Measurements from ENCODE around the gene TLE3. TPM values are rescaled to one million over a fixed set of nuclear protein-coding genes. Genes with fewer than 3 reads are reported as not detected.

TLE3 gene
- total and polyA plus RNA-seq, 2 of the 13 experiments (the other 11 are each of a cell fraction or from before 2014, with no cell fraction given), result 11.9 to 13.8 TPM

DNA sequence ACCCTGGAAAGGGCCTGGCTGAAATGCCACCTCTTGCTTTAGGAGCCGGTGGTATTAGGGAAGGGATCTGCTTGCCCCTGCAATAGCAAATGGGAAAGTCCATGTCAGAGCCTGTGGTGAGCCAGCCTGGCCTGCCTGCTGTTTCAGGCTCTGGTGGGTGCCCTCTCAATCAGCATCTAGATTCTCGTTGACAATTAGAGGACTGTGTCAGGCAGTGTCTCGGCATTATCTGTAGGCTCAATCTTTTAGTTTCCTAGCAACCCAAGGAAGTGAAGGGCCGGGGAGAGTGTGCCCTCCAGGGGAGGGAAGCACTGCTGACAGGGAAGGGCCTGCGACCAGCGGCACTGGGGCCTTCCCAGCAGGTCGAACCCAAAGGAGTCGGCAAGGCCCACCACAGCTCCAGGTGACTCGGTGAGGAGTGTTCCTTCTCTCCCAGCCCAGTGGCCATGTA is 42.1 kb downstream of the TLE3 start:
- no peak for DNase-seq (ENCODE audit: low spot score)
- Histone ChIP-seq H3K27ac (ENCODE audit: extremely low read length, insufficient read depth, low read length) (no peak overlapping the region), H4K20me1 (ENCODE audit: insufficient read depth, low read length) (no peaks in the 10 kb centered on the region; the same call in 1 of the 2 replicates), H2AFZ (ENCODE audit: low read length) (no peak overlapping the region), H3K36me3 (replicated peaks in 1 of 2; ENCODE audit: control insufficient read depth in 1 of 2, insufficient read depth in 2 of 2, low read length in 2 of 2) (peaks cover 59 to 84% of the 10 kb centered on the region in 2 experiments), H3K9ac (ENCODE audit: insufficient read depth, low read depth, low read length) (no peak overlapping the region), H3K4me3 (replicated peaks in 1 of 3; ENCODE audit: insufficient read depth in 1 of 3, low read depth in 2 of 3, low read length in 3 of 3) (no peak overlapping the region), H3K4me2 (ENCODE audit: low read depth, low read length) (no peak overlapping the region), H3K9me3 (ENCODE audit: low read length) (no peaks in the 10 kb centered on the region), H3K27me3 (ENCODE audit: control insufficient read depth in 1 of 2, insufficient read depth in 2 of 2, low read length in 2 of 2) (no peaks in the 10 kb centered on the region), H3K4me1 (ENCODE audit: insufficient read depth, low read length) (no peaks in the 10 kb centered on the region), H3K79me2 (ENCODE audit: insufficient read depth, low read length) (no peaks in the 10 kb centered on the region)
- BruUV-seq (replicated peaks), result no TSS peak
- TF ChIP-seq ZNF550 (CRISPR knock-in tag; IDR thresholded peaks at IDR 0.05; ENCODE audit: borderline replicate concordance) (no peak), ZNF570 (CRISPR knock-in tag; IDR thresholded peaks at IDR 0.05; ENCODE audit: borderline replicate concordance) (no peak), ZNF3 (CRISPR knock-in tag; IDR thresholded peaks at IDR 0.05) (no peak), SUZ12 (IDR thresholded peaks at IDR 0.05; ENCODE audit: low read depth, low read length) (no peak), ARNT (IDR thresholded peaks at IDR 0.05) (no peak), CBX5 (CRISPR knock-in tag; IDR thresholded peaks at IDR 0.05; ENCODE audit: borderline replicate concordance) (no peak), PAX8 (CRISPR knock-in tag; IDR thresholded peaks at IDR 0.05; ENCODE audit: borderline replicate concordance) (no peak), TARDBP (CRISPR knock-in tag; IDR thresholded peaks at IDR 0.05) (no peak), RORA (CRISPR knock-in tag; IDR thresholded peaks at IDR 0.05) (no peak), SP4 (CRISPR knock-in tag; IDR thresholded peaks at IDR 0.05) (no peak)
- TF ChIP-seq, protein P1, sequence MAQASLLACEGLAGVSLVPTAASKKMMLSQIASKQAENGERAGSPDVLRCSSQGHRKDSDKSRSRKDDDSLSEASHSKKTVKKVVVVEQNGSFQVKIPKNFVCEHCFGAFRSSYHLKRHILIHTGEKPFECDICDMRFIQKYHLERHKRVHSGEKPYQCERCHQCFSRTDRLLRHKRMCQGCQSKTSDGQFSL (CRISPR knock-in tag; IDR thresholded peaks at IDR 0.05), result no peak
- TF ChIP-seq, protein P2, sequence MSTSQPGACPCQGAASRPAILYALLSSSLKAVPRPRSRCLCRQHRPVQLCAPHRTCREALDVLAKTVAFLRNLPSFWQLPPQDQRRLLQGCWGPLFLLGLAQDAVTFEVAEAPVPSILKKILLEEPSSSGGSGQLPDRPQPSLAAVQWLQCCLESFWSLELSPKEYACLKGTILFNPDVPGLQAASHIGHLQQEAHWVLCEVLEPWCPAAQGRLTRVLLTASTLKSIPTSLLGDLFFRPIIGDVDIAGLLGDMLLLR (CRISPR knock-in tag; IDR thresholded peaks at IDR 0.05), result no peak
- no peak for ATAC-seq
- CTCF ChIA-PET (ENCODE audit: low intra/inter-chr PET ratio, low total read pairs), result no interaction called here
- intact Hi-C loops (cut with micrococcal nuclease; ENCODE audit: unreplicated experiment), result no loop called here
- POLR2A ChIA-PET, result no interaction called here
- in situ Hi-C loops (cut with HindIII; ENCODE audit: extremely low pct_ligation_motif_present, low pct_unique_long_range_greater_than_20kb), result no loop called here
- 100% methylated on average over 5 of the region's 9 CpGs for WGBS (ENCODE audit: low lambda C conversion rate)
- FAIRE-seq, result no peak
